GM10266 (cell line): ENCODE results near the gene NEMP2.

Experiments
- DNase-seq: peaks from one replicate; pipeline ENCODE4 v3.0.0; 2012; ENCODE audit errors: extremely low spot score
- TF ChIP-seq, protein P1 (sequence below): IDR thresholded peaks from 2 replicates; pipeline ENCODE4 v1.5.1; 2012; ENCODE audit warnings: mild to moderate bottlenecking, low read depth; ENCODE audit not compliant: control insufficient read depth, insufficient read depth; ENCODE audit errors: missing control alignments

NEMP2 gene

DNA sequence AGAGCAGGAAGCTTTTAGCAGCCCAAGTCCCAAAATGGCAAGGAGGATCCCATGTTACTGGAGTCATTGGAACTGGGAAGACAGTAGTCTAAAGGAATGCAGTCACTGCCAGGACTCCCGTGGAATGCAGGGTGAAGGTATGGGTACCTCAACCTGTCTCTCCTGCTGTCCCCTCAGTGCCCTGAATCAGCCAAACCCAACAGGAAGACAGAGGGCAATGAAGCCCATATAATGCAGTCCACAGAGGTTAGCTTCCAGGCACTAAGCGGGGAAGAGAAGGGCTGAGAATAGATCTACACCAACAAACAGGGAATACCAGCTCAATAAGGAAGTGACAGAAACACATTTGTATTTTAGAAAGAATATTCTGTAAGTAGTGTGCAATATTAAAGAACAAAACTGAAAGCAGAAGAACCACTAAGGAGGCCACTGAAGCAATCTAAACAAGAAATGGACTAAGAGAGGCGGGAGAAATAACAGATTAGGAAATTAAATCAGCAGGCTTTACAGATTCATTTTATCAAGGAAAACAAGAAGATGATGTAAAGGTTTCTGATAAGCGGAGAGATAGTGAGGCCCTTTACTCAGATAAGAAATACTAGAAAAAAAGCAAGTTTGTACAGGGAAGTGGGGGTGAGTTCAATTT lies 8.3 kb downstream of the NEMP2 start:
- TF ChIP-seq, protein P1, sequence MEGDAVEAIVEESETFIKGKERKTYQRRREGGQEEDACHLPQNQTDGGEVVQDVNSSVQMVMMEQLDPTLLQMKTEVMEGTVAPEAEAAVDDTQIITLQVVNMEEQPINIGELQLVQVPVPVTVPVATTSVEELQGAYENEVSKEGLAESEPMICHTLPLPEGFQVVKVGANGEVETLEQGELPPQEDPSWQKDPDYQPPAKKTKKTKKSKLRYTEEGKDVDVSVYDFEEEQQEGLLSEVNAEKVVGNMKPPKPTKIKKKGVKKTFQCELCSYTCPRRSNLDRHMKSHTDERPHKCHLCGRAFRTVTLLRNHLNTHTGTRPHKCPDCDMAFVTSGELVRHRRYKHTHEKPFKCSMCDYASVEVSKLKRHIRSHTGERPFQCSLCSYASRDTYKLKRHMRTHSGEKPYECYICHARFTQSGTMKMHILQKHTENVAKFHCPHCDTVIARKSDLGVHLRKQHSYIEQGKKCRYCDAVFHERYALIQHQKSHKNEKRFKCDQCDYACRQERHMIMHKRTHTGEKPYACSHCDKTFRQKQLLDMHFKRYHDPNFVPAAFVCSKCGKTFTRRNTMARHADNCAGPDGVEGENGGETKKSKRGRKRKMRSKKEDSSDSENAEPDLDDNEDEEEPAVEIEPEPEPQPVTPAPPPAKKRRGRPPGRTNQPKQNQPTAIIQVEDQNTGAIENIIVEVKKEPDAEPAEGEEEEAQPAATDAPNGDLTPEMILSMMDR = no peak
- DNase-seq = no peak

DNA sequence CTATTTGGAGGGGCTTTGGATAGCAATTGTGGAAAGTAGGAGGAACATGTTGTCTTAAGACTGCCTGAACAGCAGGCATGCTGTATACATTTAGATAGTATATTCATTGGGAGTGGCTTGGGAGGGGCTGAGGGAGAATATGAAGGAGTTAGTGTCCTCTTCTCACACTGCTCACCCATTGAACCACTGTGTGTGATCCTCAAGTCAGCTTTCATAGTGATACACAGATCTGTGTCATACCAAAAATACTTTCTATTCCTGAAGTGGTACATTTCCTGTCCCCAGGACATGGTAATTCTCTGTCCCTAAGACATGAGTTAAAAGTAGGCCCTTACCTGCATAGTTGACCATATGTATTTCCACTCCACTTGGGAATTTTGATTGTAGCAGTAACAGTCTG lies 9.6 kb downstream of the NEMP2 start:
- TF ChIP-seq, protein P1 = no peak
- DNase-seq = no peak

DNA sequence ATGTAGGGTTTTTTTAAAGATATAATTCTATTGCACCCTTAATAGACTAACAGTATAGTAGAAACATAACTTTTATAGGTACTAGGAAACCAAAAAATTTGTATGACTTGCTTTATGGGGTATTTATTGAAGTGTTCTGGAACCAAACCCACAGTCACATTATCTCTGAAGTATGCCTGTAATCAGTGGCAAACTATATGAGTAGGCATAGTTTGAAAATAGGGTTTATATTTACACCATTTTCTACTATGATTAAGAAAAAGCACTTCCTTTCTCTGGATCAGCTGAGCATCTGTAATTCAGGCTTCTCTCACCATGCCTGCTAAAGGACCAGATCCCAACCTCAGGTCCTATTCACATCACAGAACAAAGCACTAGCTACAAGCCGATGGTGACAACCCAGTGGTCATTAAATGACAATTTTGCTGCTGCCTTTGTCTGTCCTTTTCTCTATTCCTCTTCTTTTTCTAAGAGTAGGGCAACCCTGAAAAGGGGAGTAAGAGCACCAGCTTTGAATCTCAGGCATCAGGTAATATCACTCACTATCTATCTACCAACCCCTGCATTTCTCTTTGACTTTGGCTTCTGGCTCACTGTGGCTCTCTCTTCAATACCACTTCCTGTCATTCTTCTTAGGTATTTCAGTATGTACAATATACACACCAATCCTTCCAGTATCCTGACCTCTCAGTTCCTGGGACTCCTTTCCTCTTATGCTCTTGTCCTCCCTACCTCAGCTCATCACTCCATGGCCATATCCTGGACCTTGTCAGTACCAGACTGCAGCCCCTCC lies 14.4 kb downstream of the NEMP2 start:
- no peak for DNase-seq
- TF ChIP-seq, protein P1 = no peak

DNA sequence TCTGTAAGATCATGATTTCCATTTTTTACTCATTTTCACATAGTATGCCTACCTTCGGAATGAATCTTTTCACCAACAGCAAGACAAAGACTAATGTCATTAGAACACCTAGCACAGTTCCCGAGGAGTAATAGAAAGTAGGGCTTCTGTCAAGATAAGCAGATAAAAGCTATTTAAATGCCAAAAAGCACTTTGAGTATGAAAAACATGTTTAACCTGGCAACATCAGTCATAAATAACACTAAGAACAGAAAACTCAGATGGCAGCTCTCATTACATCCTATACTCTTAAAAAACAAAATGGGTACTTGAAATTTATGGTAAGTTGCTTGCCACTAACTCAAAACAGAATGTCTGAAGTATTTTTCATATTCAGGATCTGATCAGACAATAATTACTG lies 17.1 kb downstream of the NEMP2 start:
- TF ChIP-seq, protein P1 = no peak
- DNase-seq = no peak

DNA sequence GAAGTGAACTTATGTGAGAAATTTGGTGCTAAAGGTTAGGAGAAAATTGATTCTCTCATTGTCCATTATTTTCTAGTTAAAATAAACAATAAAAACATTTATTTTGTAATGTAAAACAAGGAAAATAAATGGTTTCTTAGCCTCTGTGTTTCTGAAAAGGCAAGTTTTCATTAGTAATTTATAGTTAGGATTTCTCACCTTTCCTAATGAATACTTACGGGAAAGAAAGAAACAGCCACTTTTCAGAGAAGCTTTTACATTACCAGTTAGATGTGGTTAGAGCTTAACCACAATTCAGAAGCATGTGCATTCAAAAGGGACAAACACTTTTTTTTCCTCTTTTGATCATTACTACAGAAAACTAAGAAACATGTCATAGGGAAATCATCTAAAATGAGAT lies 18.8 kb downstream of the NEMP2 start:
- DNase-seq = no peak
- TF ChIP-seq, protein P1 = no peak

DNA sequence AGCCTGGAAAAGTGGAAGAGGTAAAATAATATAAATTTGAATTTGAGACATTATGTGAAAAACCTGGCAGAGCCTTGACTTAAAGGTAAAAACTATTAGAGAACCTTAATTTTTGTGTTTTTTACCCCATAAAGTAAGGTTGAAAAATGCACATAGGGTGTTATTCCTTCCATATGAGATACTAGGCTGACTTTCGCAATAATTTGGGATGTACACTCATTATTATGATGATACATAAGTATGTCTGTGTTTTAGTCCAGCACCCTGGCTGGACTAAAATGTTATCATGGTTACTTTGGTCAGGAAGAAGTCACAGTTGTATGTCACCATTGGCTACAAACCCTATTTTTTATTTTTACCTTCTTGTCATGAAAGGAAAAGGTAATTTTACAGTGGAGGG lies 19.8 kb downstream of the NEMP2 start:
- TF ChIP-seq, protein P1 = no peak
- no peak for DNase-seq

DNA sequence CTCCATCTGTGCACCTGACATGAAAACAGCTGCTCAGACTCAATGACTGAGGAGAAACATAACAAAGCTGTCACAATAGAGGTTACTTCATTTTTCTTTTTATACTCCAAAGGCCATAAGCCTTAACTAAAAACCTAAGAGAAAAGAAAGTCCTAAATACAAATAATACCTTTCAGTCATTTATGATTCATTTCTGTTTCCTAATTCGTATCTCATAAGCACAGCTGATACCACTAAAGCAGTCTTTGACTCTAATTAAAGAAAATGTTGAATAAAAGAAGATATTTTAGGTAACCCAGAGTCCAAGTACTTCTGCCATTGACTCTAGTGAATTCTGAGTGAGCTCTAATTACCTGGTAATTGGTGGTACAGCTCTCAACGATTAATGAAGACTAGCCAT lies 20.6 kb downstream of the NEMP2 start:
- DNase-seq = no peak
- TF ChIP-seq, protein P1 = no peak
